Activated naive CD4-positive, alpha-beta T cell treated with anti-CD3 and anti-CD28 coated beads, Interleukin-2, amount 50 U/mL, for 16 hours (primary cell): Measurements from ENCODE around the gene AOPEP.

Experiments
- DNase-seq: peaks from one replicate; pipeline ENCODE4 v3.0.0-alpha.2; 2020

AOPEP gene

DNA sequence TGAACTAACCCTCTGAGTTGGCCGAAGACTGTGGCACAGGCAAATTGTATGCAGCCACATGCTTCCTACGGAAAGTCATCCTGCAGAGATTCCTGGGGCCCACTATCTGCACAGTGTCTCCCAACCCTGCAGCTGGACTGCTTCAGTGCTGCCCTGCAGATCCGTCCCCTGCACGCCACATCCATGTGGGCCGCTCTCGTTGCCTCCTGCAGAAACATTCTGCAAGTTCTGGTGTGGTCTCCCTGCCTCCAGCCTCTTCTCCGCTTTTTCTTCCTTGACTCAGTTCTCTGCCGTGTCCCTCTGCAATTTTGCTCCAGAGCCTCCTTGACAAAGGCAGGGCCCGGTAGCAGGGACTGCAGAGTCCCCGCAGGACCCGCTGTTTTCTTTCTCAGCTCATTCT, 249.0 kb downstream of the AOPEP start:
- no peak for DNase-seq

DNA sequence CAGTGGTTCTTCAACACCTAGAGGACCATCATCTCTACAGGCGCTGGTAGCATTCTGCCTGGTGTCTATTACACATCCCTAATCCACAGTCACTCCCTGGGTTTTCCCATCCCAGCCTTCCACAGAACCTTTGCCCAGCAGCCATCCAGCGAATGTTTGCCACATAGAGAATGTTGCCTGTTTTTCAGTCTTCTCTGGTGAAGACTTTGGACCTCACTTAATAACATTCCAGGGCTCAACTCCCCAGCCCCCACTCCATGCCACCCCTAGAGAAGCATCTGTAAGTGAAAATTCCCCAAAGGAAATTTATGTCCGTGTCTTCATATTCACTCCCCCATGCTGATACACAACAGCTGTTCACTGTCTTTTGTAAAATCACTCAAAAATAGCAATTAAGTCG, 249.6 kb downstream of the AOPEP start:
- no peak for DNase-seq

DNA sequence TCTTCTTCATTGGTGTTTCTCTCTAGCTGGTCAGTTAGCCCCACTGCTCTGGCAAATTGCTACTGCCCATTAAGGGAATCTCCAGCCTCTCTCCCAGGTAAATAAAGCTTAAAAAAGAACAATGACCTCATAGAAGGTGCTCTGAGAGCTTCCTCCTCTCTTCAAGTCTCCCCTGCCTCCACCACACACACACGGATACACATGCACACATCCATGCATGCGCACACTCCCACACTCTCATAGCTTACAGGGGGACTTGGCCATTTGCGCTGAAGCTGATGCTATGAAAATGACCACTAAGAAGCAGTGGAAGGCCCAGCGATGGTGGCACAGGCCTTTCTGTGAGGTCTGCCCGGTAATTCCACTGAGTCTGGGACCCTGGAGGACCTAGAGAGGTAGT, 250.9 kb downstream of the AOPEP start:
- no peak for DNase-seq

DNA sequence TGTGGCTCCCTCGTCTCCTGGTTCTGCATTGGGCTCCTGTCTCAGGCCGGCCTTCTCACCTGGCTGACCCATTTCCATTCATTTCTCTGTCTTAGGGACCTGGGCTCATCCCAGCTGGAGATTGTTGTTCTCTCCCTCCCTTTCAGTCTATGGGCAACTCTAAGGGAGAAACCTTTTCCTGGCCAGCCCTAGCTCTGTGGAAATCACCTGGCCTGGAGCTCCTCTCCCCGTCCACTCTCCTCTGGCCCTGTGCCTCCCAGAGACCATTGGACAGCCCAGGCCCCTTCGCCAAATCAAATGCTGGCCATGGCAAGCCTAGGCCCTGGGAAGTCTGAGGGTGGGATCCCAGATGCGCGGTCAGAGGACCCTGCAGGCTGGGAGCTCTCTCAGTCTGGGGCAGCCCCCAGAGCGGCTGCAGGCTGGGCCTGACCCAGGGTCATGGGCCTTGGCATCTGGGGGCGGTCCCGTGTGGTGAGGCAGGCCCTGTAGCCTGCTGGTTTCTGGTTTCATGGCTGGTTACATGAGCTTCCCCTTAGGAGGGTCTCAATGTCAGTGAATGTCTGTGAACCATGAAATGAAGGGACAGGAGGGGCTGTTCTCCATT, 253.5 kb downstream of the AOPEP start:
- DNase-seq, result no peak

DNA sequence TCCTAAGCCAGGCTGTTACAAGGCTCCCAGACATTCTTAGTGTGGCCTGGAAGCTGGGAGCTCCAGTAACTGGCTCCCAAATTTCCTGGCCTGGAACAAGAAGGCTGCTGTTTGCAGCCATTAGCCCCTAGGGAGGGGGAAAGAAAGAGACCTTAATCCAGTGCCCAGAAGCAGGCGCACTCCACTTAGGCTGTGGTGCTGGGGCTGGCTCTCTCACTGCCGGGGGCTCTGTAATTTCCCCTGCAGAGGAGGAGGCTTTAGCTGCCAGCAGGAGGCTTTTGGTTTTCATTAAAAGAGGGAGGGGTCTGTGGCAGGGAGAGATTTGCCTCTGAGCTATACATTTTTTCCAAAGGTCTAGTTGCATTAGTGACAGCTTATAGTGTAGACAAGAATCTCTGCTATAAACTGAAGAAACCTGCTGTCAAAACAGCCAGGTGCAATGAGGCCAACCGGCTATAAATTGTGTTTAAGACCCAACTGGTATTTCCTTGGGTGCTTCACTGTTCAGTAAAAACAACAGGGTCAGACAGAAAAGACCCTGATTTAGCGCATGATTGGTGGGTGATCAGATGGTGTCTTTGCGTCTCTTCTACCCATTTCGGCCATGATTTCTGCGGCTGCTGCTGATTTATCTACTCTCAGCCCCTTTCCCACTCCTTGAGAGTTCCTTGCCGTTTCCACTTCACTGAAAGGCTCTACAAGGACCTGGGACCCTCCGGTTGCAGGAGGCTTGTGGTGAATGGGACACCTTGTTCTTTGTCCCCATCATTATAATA, 254.6 kb downstream of the AOPEP start:
- no peak for DNase-seq

DNA sequence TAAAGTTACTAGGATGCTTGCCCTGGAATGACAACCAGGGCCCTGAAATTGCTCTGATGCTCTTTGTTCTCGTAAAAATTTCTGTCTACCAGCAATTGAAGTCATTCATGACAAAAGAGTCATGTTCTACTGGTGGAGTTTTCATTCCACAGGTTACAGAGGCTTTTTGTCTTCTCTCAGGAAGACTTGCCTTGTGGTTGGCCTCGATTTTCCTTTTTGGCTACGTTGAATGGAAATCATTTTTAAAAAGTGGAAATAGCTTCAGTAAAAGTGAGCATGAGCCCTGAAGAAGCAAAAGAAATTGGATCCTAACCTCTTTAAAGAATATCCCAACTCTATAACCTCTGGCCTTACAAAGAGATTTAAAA, 255.2 kb downstream of the AOPEP start:
- DNase-seq, result no peak

DNA sequence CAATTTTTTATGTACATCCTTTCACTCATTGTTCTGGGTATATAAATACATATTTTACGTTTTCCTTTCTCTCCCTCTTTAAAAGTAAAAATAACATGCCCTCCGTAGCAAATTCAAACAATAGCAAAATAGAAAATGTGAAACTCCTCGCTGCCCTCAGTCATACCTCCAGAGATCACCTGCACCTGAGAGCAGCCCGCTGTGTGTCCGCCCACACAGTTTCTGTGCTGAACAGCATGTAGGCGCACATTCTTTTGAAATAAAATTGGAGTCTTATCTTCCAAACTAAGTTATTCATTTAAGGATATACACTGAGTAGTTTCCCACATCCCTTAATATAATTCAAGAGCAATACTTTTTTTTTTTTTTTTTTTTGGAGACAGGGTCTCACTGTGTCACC, 255.7 kb downstream of the AOPEP start:
- DNase-seq, result no peak

DNA sequence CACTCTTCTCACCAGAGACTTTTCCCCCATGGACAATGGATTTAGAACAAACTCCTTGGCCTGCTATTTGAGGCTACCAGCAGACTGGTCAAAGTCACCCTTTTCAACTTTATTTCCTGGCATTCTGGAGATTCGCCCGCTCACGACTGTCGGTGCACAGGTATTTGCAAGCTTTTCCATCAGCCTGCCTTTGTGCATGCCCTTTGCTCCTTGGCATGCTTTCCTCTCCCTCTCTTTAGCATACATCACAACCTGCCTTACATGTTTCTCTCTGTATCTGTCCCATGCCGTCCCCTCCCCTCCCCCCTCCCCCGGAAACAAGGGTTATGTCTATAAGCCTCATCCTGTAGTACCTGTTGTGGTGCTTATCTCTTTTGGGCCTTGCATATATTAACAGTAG, 257.1 kb downstream of the AOPEP start:
- DNase-seq, result no peak

DNA sequence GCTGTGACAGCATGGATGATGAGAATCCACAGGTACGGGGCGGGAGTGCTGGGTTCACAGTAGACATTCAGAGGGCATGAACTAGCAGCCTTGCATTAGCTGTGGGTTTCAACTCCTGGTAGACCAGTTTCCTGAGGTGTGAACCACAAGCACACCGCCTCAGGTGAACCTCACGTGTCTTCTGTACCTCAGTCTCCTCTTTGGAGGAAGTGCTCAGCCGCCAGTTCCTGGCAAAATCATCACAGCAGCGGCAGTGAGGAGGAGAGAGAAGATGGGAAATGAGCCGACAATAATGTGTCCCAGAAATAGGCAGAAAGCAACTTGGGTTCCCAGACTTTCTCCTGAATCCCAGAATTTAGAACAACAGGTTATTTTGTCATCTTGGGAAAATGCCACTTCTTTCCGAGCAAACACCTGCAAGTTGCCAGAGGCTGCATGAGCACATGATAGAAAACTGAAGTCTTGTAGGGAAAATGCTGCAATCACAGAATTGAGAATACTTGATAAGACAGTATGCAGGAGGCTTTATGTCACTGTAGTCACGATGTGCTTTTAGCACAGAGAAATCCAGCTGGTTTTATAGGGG, 258.5 kb downstream of the AOPEP start:
- no peak for DNase-seq

DNA sequence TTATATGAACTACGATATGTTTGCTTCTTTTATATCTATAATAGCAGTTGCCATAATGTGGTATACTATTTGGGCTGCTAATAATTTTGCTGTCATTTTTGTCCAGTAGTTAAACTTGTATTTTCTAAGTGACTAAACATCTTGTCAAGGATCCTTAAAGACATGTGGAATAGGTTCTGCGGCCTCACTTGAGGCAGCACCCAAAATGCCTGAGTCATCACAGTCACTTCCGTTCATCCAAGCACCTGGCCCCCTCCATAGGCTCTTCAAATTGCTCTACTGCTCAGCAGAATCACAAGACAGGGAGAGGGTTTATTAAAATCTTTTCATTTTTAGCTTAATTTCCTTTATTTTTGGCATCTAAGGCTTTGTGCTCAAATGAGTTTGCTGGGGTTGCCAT, 259.1 kb downstream of the AOPEP start:
- no peak for DNase-seq

DNA sequence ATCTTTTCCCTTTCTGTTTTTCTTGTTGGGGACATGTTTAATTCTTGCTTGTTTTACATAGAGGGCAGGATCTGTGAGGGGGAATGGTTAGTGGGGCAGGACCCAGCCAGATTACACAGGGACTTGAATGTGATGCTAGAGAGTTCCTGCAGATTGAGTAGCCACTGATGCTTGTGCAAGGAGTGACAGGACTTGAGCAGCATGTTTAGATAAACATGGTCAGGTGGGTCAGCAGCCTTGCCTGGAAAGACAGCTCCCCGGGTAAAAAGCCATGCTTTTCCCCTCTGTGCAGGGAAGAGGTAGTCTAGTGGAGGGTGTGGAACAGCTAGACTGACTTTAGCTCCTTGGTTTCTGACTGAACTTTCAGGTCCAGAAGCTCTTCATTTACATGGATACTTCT, 261.2 kb downstream of the AOPEP start:
- DNase-seq, result no peak

DNA sequence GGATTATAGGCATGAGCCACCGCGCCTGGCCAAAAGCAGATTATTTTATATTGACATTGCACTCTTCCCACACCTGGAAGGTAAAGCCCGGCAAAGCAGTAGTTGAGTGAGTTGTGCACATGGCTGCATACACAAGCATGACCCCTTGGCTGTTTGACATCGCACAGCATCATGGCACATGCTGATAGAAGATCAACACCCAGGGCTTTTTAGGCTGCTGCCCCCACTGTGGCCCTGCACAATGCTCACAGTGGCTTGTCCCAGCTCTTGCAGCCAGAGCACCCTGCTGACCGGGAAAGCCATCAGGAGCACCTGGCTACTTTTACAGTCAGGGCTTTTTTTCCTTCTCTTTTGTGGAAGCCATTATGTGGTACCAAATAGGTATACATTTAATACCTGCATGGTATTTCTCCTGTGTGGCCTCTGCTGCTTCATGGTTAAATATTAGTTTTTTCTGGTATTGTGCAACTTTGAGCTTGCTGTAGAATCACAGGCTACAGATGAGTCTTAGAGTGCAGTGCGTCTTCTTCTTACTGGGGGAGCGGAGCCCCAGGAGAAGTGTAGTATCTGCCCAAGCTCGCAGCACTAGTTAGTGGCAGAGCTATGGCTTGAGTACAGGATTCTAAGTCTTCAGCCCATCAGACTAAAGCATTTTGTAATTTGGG, 264.5 kb downstream of the AOPEP start:
- DNase-seq, result no peak

DNA sequence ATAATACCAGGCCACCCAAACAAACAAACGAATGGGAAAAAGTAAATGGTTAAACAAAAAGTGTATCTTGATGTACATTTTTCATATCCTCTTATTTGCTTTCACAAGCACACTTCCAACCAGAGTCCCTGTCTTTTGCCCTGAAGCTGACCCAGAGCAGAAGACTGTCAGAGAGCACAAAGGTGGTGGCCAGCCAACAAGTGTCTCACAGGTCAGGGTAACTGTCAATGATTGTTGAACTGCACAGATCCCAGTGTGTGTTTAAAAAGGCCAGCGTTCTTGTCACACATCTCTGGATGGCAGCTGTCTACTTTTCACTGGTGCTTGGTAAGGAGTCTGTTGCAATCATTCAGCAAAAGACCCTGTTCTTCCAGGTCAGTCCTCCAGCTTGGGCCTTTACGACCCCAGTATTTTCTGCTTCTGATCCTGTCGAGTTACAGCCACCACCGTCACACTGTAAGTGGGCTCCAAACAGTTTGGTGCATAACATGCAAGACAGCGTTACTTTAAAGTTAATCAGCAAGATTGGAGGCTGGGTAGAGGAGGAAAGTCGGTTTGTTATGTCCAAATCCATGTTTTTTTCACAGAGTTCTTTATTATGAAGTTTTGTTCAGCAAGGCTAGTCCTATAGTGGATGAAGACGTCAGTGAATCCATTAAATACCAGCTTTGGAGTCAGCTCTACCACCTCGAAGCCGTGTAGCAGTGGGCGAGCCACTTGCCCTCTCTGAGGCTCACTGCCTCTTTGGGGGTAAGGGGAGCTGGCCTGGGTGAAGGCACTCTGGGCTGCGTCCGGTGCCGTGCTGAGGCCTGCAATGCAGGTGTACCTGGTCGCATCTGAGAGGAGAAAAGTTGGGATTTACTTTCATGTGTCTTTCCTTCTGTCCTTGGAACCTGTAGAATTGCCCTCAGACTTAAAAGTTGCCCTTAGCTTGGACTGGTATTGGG, 265.7 kb downstream of the AOPEP start:
- DNase-seq, result no peak

DNA sequence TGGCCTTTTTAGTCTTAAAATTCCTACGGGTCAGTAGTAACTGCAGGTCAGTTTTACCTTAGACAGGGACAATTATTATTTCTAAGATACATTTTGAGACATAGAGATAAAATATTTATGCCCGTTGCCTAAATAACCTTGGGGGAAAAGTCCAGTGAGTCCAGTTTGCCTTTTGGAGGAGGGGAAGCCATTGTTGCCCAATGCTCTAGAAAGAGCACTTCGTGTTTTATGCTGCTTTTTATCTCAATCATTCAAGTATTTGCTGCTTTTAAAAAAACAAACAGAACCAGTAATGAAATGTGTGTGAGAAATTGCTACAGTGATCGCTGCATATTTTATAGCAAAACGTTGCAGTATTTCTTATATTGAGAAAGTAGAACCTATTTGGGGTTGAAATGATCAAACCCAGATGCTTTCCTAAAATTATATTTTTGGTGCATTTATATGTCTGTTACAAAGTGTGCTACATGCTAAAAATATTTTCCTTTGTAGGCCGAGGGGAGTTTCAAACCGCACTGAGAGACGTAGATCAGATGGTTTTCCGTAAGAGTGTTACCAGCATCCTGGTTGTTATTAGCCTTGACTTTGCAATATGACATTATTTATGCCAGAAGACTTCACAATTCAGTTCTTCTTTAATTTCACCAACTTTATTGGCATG, 266.8 kb downstream of the AOPEP start:
- DNase-seq, result no peak

DNA sequence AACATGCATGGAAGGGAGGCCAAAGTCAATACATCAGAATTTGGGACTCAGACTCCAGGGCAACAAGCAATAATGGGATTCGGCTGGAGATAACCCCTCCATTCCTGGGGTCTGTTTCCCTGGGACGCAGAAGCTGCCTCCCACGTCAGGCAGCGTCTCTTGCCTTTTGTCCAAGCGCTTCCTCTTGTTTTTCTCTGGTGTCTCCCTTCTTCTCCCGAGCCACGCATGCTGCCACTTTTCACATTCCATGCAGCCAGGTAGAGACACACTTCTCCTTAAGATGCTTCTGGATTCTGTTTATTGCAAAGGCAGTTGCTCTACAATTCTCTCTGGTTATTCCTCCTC, 267.3 kb downstream of the AOPEP start:
- DNase-seq, result no peak

DNA sequence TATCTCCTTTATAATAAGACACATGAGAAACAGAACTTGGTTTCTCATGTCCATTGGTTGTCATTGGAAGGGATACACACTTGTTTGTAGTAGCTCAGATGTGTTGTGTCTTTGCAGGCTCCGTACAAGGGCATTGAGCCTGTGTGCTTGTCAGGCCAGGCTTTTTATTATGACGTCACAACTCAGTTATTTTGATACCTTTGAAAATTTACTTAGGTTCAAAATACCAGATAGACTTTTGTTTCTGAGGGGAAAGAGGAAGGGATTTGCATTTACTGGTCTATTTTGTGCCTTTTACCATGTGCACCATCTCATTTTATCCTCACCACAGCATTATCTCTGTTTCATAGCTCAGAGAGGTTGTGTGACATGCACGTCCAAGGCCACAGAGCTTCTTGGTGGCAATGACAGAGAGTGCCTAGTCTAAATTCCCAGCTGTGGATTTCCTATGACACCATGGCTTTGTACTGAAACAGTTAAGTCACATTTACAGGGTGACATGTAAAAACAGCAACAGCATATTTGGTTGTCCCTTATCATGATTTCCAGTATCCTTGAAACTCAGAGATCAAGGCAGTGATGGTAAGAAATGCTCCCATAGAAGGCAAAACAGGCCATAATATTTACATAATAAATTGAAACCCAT, 268.7 kb downstream of the AOPEP start:
- no peak for DNase-seq

DNA sequence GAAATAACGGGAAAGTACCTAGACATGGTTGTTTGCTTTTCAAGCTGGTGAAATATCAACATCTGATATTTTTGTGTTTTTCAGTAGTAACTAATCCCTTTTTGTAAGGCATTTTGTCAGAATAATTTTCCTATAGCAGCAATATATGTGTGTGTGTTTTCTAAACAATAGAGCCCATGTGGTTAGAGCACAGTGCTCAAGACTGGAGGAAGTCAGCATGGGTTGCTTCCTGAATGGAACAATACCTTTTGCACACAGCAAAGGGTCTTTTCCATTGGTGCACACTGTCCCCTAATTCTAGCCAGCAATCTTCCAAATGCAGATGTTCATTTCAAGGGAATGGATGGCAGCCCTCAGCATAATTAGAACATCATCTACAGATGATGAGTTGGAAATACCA, 270.1 kb downstream of the AOPEP start:
- no peak for DNase-seq

DNA sequence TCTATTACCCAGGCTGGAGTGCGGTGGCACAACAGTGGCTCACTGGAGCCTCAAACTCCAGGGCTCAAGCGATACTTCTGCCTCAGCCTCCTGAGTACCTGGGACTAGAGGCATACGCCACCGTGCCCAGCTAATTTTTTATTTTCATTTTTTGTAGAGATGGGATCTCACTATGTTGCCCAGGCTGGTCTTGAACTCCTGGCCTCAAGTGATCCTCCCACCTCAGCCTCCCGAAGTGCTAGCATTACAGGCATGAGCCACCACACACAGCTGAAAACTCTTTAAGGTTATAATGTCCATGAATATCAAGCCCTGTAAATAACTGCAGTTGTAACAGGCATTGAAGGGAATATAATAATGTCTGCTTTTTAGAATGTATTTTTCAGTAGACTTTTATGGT, 271.2 kb downstream of the AOPEP start:
- no peak for DNase-seq

DNA sequence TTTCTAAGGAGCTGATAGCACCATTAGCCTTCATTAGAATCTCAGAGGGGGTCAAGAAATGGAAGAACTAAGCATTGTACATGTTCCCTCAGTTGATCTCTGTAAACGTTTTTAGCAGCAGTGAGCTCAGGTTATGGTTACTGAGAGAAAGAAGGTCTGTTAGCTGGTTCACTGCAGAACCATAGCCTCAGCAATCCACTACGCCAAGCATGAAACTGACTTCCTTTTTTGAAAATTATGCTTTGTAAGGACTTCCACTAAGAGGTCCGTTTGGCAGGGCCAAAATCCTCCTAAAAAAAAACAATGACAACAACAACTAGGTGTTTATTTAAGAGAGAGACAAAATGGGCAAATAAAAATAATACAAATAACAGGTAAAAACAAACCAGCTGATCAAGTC, 273.3 kb downstream of the AOPEP start:
- DNase-seq, result no peak

DNA sequence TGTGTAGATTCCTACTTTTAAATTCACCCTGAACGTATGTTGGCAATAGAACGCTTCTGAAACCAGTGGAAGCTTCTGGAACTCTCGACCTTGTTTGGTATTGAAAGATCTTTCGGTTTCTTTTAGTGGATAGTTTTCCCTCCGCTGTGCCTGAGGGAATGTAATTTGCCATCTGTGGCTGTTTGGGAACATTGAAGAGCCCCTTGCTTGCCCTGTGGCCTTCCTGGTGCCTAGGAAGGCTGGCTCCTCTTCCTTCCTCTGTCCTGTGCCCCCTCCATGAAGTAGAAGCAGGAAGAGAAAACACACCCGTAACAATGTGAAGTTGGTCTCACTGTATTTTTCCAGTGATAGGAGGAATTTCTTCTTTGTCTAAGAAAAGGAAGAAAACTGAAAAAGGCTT, 274.3 kb downstream of the AOPEP start:
- no peak for DNase-seq

DNA sequence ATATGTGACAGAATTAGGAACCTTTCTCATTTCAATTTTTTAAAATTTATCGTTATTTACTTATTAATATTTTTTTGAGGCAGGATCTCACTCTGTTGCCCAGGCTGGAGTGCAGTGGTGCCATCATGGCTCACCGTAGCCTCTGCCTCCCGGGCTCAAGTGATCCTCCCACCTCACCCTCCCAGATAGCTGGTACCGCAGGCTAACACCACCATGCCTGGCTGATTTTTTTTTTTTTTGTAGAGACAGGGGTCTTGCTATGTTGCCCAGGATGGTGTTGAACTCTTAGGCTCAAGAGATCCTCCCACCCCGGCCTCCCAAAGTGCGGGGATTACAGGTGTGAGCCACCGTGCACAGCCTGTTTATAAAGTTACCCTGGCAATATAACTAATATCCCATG, 275.2 kb downstream of the AOPEP start:
- DNase-seq, result no peak
